ENCODE data around the gene BCL2L15.

- TF ChIP-seq POLR2AphosphoS5 (IDR thresholded peaks at IDR 0.05) (no peak), CTCF (IDR thresholded peaks at IDR 0.05) (no peak)
Observed at GRCh38 chr1:113854234-113854633, 33.1 kb downstream of the BCL2L15 start.
